ENCODE data around the gene QKI. TPM values are rescaled to one million over a fixed set of nuclear protein-coding genes. Genes with fewer than 3 reads are reported as not detected.

The QKI gene
- total RNA-seq, 4 donors from 2014 or later = 283 to 425 (median 344) TPM

- DNase-seq (no peak), ATAC-seq (no peak)
- no peaks in the 10 kb centered on the region for H3K36me3 ChIP-seq
- in situ Hi-C loops (cut with MboI; ENCODE audit: low sequenced_read_pairs in 4 of 4) (no loop called here), intact Hi-C loops (cut with DNase I; ENCODE audit: low total_unique reads) (no loop called here)
- no peaks in the 10 kb centered on the region for H3K27me3 ChIP-seq
- H3K27ac ChIP-seq = no peak overlapping the region
- H3K4me1 ChIP-seq = peaks cover 14 to 27% of the 10 kb centered on the region in 2 donors
- H3K4me3 ChIP-seq = no peak overlapping the region
- no peaks in the 10 kb centered on the region for H3K9me3 ChIP-seq
- TF ChIP-seq POLR2A (IDR thresholded peaks at IDR 0.05) (no peak), CTCF (IDR thresholded peaks at IDR 0.05 in 4 of 5, conservative IDR thresholded peaks at IDR 0.05 in 1 of 5) (no peak)
Observed at GRCh38 chr6:163395831-163396185, 18.7 kb upstream of the QKI start.

GRCh38 chr6:163397326-163397725 is 17.2 kb upstream of the QKI start:
- DNase-seq = no peak
- H3K27me3 ChIP-seq = no peaks in the 10 kb centered on the region
- in situ Hi-C loops (cut with MboI; ENCODE audit: low sequenced_read_pairs in 4 of 4) (no loop called here), intact Hi-C loops (cut with DNase I; ENCODE audit: low total_unique reads) (no loop called here)
- H3K27ac ChIP-seq = peak overlapping the region in 1 of 4 donors; percentile 14
- H3K4me1 ChIP-seq = peaks cover 14 to 20% of the 10 kb centered on the region in 2 donors
- TF ChIP-seq CTCF (IDR thresholded peaks at IDR 0.05 in 4 of 5, conservative IDR thresholded peaks at IDR 0.05 in 1 of 5) (no peak), POLR2A (IDR thresholded peaks at IDR 0.05) (no peak)
- no peak for ATAC-seq
- no peaks in the 10 kb centered on the region for H3K9me3 ChIP-seq
- H3K4me3 ChIP-seq = peak overlapping the region; percentile 45 to 53 (median 52)
- H3K36me3 ChIP-seq = no peaks in the 10 kb centered on the region

- DNase-seq (no peak), ATAC-seq (no peak)
- in situ Hi-C loops (cut with MboI; ENCODE audit: low sequenced_read_pairs in 4 of 4) = no loop called here
- intact Hi-C loops (cut with DNase I; ENCODE audit: low total_unique reads) = no loop called here
- H3K27me3 ChIP-seq = no peaks in the 10 kb centered on the region
- TF ChIP-seq CTCF (IDR thresholded peaks at IDR 0.05 in 4 of 5, conservative IDR thresholded peaks at IDR 0.05 in 1 of 5) = no peak
- no peak for TF ChIP-seq POLR2A (IDR thresholded peaks at IDR 0.05)
- H3K36me3 ChIP-seq = no peaks in the 10 kb centered on the region
- H3K9me3 ChIP-seq = no peaks in the 10 kb centered on the region
- peaks cover 14 to 15% of the 10 kb centered on the region in 2 donors for H3K4me1 ChIP-seq
- no peak overlapping the region for H3K4me3 ChIP-seq
- H3K27ac ChIP-seq = no peak overlapping the region
Observed at GRCh38 chr6:163398115-163398514, 16.4 kb upstream of the QKI start.

GRCh38 chr6:163398815-163399214 is 15.7 kb upstream of the QKI start:
- Histone ChIP-seq H3K36me3 (no peaks in the 10 kb centered on the region), H3K27me3 (no peaks in the 10 kb centered on the region), H3K27ac (no peak overlapping the region), H3K4me3 (no peak overlapping the region), H3K4me1 (peaks cover 14 to 15% of the 10 kb centered on the region in 2 donors), H3K9me3 (no peaks in the 10 kb centered on the region)
- intact Hi-C loops (cut with DNase I; ENCODE audit: low total_unique reads) (no loop called here), in situ Hi-C loops (cut with MboI; ENCODE audit: low sequenced_read_pairs in 4 of 4) (no loop called here)
- ATAC-seq = peak in 1 of 2 donors; percentile 18
- peak; percentile 13 to 51 for DNase-seq
- TF ChIP-seq CTCF (IDR thresholded peaks at IDR 0.05 in 4 of 5, conservative IDR thresholded peaks at IDR 0.05 in 1 of 5) = no peak
- TF ChIP-seq POLR2A (IDR thresholded peaks at IDR 0.05) = no peak

- Histone ChIP-seq H3K36me3 (no peaks in the 10 kb centered on the region), H3K27me3 (no peaks in the 10 kb centered on the region), H3K4me1 (peaks cover 21 to 27% of the 10 kb centered on the region in 2 donors), H3K4me3 (no peak overlapping the region), H3K27ac (no peak overlapping the region), H3K9me3 (no peaks in the 10 kb centered on the region)
- ATAC-seq (no peak), DNase-seq (no peak)
- in situ Hi-C loops (cut with MboI; ENCODE audit: low sequenced_read_pairs in 4 of 4) = loop anchor here (10.0 to 25.0 kb wide), 4 partner anchors 46 to 1837 kb away; no protein-coding TSS in a partner anchor
- intact Hi-C loops (cut with DNase I; ENCODE audit: low total_unique reads) = loop anchor here (10.0 kb wide), 2 partner anchors 136 to 426 kb away; no protein-coding TSS in a partner anchor
- TF ChIP-seq POLR2A (IDR thresholded peaks at IDR 0.05) (no peak), CTCF (IDR thresholded peaks at IDR 0.05 in 4 of 5, conservative IDR thresholded peaks at IDR 0.05 in 1 of 5) (no peak)
Observed at GRCh38 chr6:163400509-163400908, 14.0 kb upstream of the QKI start.

All from gastrocnemius medialis (tissue), 4 donors.